H9 (cell line): Measurements from ENCODE around the gene MALT1. TPM values are rescaled to one million over a fixed set of nuclear protein-coding genes. Genes with fewer than 3 reads are reported as not detected.

Source experiments
- DNase-seq: peaks from one replicate; pipeline ENCODE4 v3.0.0-alpha.2; 2017
- H2AFZ ChIP-seq: one replicate; pipeline ENCODE4 v1.6.1; 2013; ENCODE audit warnings: mild to moderate bottlenecking, low read length, control low read depth, moderate library complexity
- H2AK5ac ChIP-seq: 2 replicates; pipeline ENCODE4 v1.6.1; 2013; ENCODE audit warnings: low read length, control low read depth, mixed read lengths; ENCODE audit not compliant: insufficient read length
- H2BK120ac ChIP-seq: one replicate; pipeline ENCODE4 v1.6.1; 2013; ENCODE audit warnings: low read depth, mild to moderate bottlenecking, low read length, control low read depth, inconsistent platforms; ENCODE audit not compliant: poor library complexity, severe bottlenecking
- H2BK12ac ChIP-seq: 2 replicates; pipeline ENCODE4 v1.6.1; 2013; ENCODE audit warnings: low read length, control low read depth, mixed read lengths, low read depth; ENCODE audit not compliant: insufficient read length
- H2BK15ac ChIP-seq: 2 replicates; pipeline ENCODE4 v1.6.1; 2013; ENCODE audit warnings: low read depth, low read length, control low read depth
- H2BK20ac ChIP-seq: one replicate; pipeline ENCODE4 v1.6.1; 2013; ENCODE audit warnings: low read depth, mild to moderate bottlenecking, low read length, control low read depth, inconsistent platforms; ENCODE audit not compliant: poor library complexity, severe bottlenecking
- H2BK5ac ChIP-seq: 2 replicates; pipeline ENCODE4 v1.6.1; 2013; ENCODE audit warnings: low read length, control low read depth, mixed read lengths; ENCODE audit not compliant: insufficient read length
- H3K14ac ChIP-seq: 2 replicates; pipeline ENCODE4 v1.6.1; 2013; ENCODE audit warnings: low read length, control low read depth; ENCODE audit not compliant: insufficient read depth
- H3K18ac ChIP-seq: 2 replicates; pipeline ENCODE4 v1.6.1; 2013; ENCODE audit warnings: low read depth, mild to moderate bottlenecking, mixed read lengths, low read length, control low read depth; ENCODE audit not compliant: insufficient read length
- H3K23ac ChIP-seq: 2 replicates; pipeline ENCODE4 v1.6.1; 2013; ENCODE audit warnings: low read length, control low read depth, mixed read lengths, low read depth; ENCODE audit not compliant: insufficient read length
- H3K23me2 ChIP-seq: 2 replicates; pipeline ENCODE4 v1.6.1; 2013; ENCODE audit warnings: low read depth, mild to moderate bottlenecking, mixed read lengths, low read length, control low read depth; ENCODE audit not compliant: insufficient read length, poor library complexity, severe bottlenecking
- H3K27ac ChIP-seq: 2 replicates; pipeline ENCODE4 v1.5.1; 2013; ENCODE audit warnings: low read length, control low read depth, mixed read lengths, low read depth; ENCODE audit not compliant: insufficient read length
- H3K27me3 ChIP-seq: 2 replicates; pipeline ENCODE4 v1.6.1; 2013; ENCODE audit warnings: low read length, control low read depth, inconsistent platforms; ENCODE audit not compliant: insufficient read depth
- H3K4ac ChIP-seq: 2 replicates; pipeline ENCODE4 v1.6.1; 2013; ENCODE audit warnings: low read depth, mild to moderate bottlenecking, control low read depth, inconsistent platforms, low read length, moderate library complexity
- H3K4me1 ChIP-seq: 2 replicates; pipeline ENCODE4 v1.6.1; 2013; ENCODE audit warnings: low read length, control low read depth, inconsistent platforms; ENCODE audit not compliant: insufficient read depth
- H3K4me2 ChIP-seq: 2 replicates; pipeline ENCODE4 v1.6.1; 2013; ENCODE audit warnings: low read length, control low read depth, mixed read lengths; ENCODE audit not compliant: insufficient read length, insufficient read depth
- H3K56ac ChIP-seq: 2 replicates; pipeline ENCODE4 v1.6.1; 2013; ENCODE audit warnings: low read depth, mild to moderate bottlenecking, mixed read lengths, low read length, control low read depth; ENCODE audit not compliant: insufficient read length
- H3K79me1 ChIP-seq: 2 replicates; pipeline ENCODE4 v1.6.1; 2013; ENCODE audit warnings: low read depth, mild to moderate bottlenecking, moderate library complexity, low read length, control low read depth, inconsistent platforms; ENCODE audit not compliant: insufficient read depth, poor library complexity, severe bottlenecking
- H3K79me2 ChIP-seq: 2 replicates; pipeline ENCODE4 v1.6.1; 2013; ENCODE audit warnings: low read length, control low read depth, inconsistent platforms; ENCODE audit not compliant: insufficient read depth
- H3K9ac ChIP-seq: 2 replicates; pipeline ENCODE4 v1.6.1; 2013; ENCODE audit warnings: low read length, control low read depth, mixed read lengths; ENCODE audit not compliant: insufficient read length; ENCODE audit errors: extremely low read depth
- H3K9me3 ChIP-seq: one replicate; pipeline ENCODE4 v1.6.1; 2013; ENCODE audit warnings: low read depth, low read length, inconsistent platforms; ENCODE audit not compliant: control insufficient read depth
- H3T11ph ChIP-seq: one replicate; pipeline ENCODE4 v1.6.1; 2013; ENCODE audit warnings: mild to moderate bottlenecking, low read length, control low read depth, inconsistent platforms
- H4K20me1 ChIP-seq: one replicate; pipeline ENCODE4 v1.6.1; 2013; ENCODE audit not compliant: control insufficient read depth, insufficient read length, insufficient read depth
- H4K5ac ChIP-seq: 2 replicates; pipeline ENCODE4 v1.6.1; 2013; ENCODE audit warnings: low read depth, mild to moderate bottlenecking, mixed read lengths, low read length, control low read depth; ENCODE audit not compliant: insufficient read length
- H4K8ac ChIP-seq: replicated peaks from 2 replicates; pipeline ENCODE4 v1.6.1; 2013; ENCODE audit warnings: low read length, control low read depth, mixed read lengths, low read depth; ENCODE audit not compliant: insufficient read length
- H4K91ac ChIP-seq: 2 replicates; pipeline ENCODE4 v1.6.1; 2013; ENCODE audit warnings: low read depth, mild to moderate bottlenecking, moderate library complexity, mixed read lengths, low read length, control low read depth; ENCODE audit not compliant: insufficient read length
- H3K27ac Mint-ChIP-seq, 3 experiments: 2 replicates in 2 of 3; 3 replicates in 1 of 3; pipeline ENCODE4 v1.8.0; 2020 to 2021; ENCODE audit warnings: mixed read lengths in 3 of 3, mild to moderate bottlenecking in 1 of 3, moderate library complexity in 1 of 3
- H3K27me3 Mint-ChIP-seq: 2 replicates; pipeline ENCODE4 v1.8.0; 2021; ENCODE audit warnings: low read depth, mild to moderate bottlenecking, moderate library complexity, mixed read lengths
- H3K36me3 Mint-ChIP-seq, 3 experiments: 2 replicates in 2 of 3; 3 replicates in 1 of 3; pipeline ENCODE4 v1.8.0; 2020 to 2021; ENCODE audit warnings: low read depth in 3 of 3, mixed read lengths in 3 of 3; ENCODE audit not compliant: insufficient read depth in 1 of 3
- H3K4me1 Mint-ChIP-seq, 2 experiments: 2 replicates each; pipeline ENCODE4 v1.8.0; 2020; ENCODE audit warnings: mixed read lengths in 2 of 2
- H3K4me3 Mint-ChIP-seq, 2 experiments: 2 replicates in 1 of 2; 3 replicates in 1 of 2; pipeline ENCODE4 v1.8.0; 2020 to 2021; ENCODE audit warnings: mild to moderate bottlenecking in 2 of 2, mixed read lengths in 2 of 2, moderate library complexity in 1 of 2
- H3K9me3 Mint-ChIP-seq, 2 experiments: 2 replicates in 1 of 2; 3 replicates in 1 of 2; pipeline ENCODE4 v1.8.0; 2020; ENCODE audit warnings: mild to moderate bottlenecking in 2 of 2, mixed read lengths in 2 of 2, moderate library complexity in 1 of 2
- CTCF ChIP-seq: fragments of 200-600 bp; sonication (generic); conservative IDR thresholded peaks from 3 replicates; pipeline ENCODE4 v1.8.0; 2021; ENCODE audit warnings: antibody characterized with exemption, mild to moderate bottlenecking
- WGBS: extraction: QIAGEN DNeasy Blood & Tissue Kit; methylation state at CpG from one replicate; pipeline ENCODE4 v1.1.7; 2013; ENCODE audit warnings: missing lambda C conversion rate, low lambda C conversion rate, mixed read lengths; ENCODE audit not compliant: insufficient read length; ENCODE audit errors: extremely low coverage; 5-methylcytosine and 5-hydroxymethylcytosine counted together
- total RNA-seq: library from RNA; stranded (reverse); gene quantifications from 2 replicates; pipeline ENCODE4 v1.2.1, GENCODE V29; 2021

The MALT1 gene
- total RNA-seq, 1 experiment from 2014 or later: 18.1 TPM

GRCh38 chr18:58781627-58782194 lies 110.4 kb downstream of the MALT1 start:
- H3K4me3 Mint-ChIP-seq: no peak overlapping the region
- no CpG with 5 or more reads among the region's 10 CpGs for WGBS

More at GRCh38 chr18:58781627-58782194, 110.4 kb downstream of the MALT1 start:
- H4K8ac ChIP-seq: no peak overlapping the region
- H3K14ac ChIP-seq: no peak overlapping the region
- no peak overlapping the region for H3K23ac ChIP-seq
- no peak overlapping the region for H4K5ac ChIP-seq
- no peak overlapping the region for H2BK12ac ChIP-seq
- H3T11ph ChIP-seq: no peak overlapping the region
- no peak overlapping the region for H2AFZ ChIP-seq
- no peaks in the 10 kb centered on the region; the same call in 1 of the 2 replicates for H3K27me3 Mint-ChIP-seq
- H2BK20ac ChIP-seq: no peak overlapping the region
- H3K56ac ChIP-seq: no peak overlapping the region
- no peak overlapping the region for H3K4ac ChIP-seq
- no peak overlapping the region for H3K9ac ChIP-seq
- H2BK15ac ChIP-seq: no peak overlapping the region
- peak; percentile 97 for TF ChIP-seq CTCF
- no peaks in the 10 kb centered on the region for H4K20me1 ChIP-seq
- H3K4me1 Mint-ChIP-seq: peaks cover 31 to 32% of the 10 kb centered on the region in 2 experiments
- no peaks in the 10 kb centered on the region for H3K27me3 ChIP-seq
- no peak overlapping the region for H2BK5ac ChIP-seq
- H3K9me3 ChIP-seq: no peaks in the 10 kb centered on the region
- no peaks in the 10 kb centered on the region for H3K79me2 ChIP-seq
- peaks cover 4% of the 10 kb centered on the region; the same call in 1 of the 2 replicates for H3K4me1 ChIP-seq
- H2AK5ac ChIP-seq: no peak overlapping the region
- no peak overlapping the region for H3K4me2 ChIP-seq
- H3K23me2 ChIP-seq: no peaks in the 10 kb centered on the region
- no peak overlapping the region for H2BK120ac ChIP-seq
- H3K27ac Mint-ChIP-seq: peak overlapping the region in 2 of 3 experiments; percentile 88 to 92; a peak in 5 of 7 replicates
- H3K27ac ChIP-seq: no peak overlapping the region
- no peaks in the 10 kb centered on the region for H3K36me3 Mint-ChIP-seq
- no peak overlapping the region for H3K18ac ChIP-seq
- H3K79me1 ChIP-seq: no peaks in the 10 kb centered on the region
- DNase-seq: peak; percentile 88
- no peaks in the 10 kb centered on the region; a peak in 1 of 5 replicates for H3K9me3 Mint-ChIP-seq
- no peak overlapping the region for H4K91ac ChIP-seq
